SK-N-SH (cell line): ENCODE results near the gene RIMS4. TPM values are rescaled to one million over a fixed set of nuclear protein-coding genes. Genes with fewer than 3 reads are reported as not detected.

Experiments used
- CTCF ChIA-PET: fragments of 300-600, 350-600 bp; formaldehyde crosslinking; extraction: SDS; loops from one replicate; lab custom pipeline; 2021; lab: Yijun Ruan, JAX
- POLR2A ChIA-PET: fragments of 350-600 bp; sonication (Branson Sonifier 250); formaldehyde crosslinking; extraction: SDS; loops from one replicate; lab custom pipeline; 2020; ENCODE audit warnings: antibody characterized with exemption, inconsistent platforms; lab: Yijun Ruan, JAX
- DNase-seq: peaks from one replicate; pipeline ENCODE4 v3.0.0; 2012
- H2AFZ ChIP-seq: fragments of 200-600 bp; sonication (generic); 2 replicates; pipeline ENCODE4 v1.8.1; 2016; ENCODE audit warnings: antibody characterized with exemption, mild to moderate bottlenecking, low read depth
- H3F3A ChIP-seq: fragments of 200-600 bp; sonication (generic); replicated peaks from 2 replicates; pipeline ENCODE3; 2016; ENCODE audit warnings: antibody characterized with exemption, mild to moderate bottlenecking; ENCODE audit not compliant: insufficient read depth
- H3K27ac ChIP-seq, 2 experiments: fragments of 200-500 bp in 1 of 2; fragments of 200-600 bp in 1 of 2; sonication (Bioruptor generic) in 1 of 2; sonication (generic), shearing (Covaris generic) in 1 of 2; 2 replicates each; pipeline versions ENCODE4 v1.5.1 to v1.6.1; 2014 to 2016; ENCODE audit warnings: low read depth in 2 of 2, inconsistent platforms in 1 of 2, low read length in 1 of 2, mild to moderate bottlenecking in 1 of 2, mixed read lengths in 1 of 2
- H3K27me3 ChIP-seq: fragments of 200-600 bp; sonication (generic), shearing (Covaris generic); 2 replicates; pipeline ENCODE4 v1.6.1; 2016; ENCODE audit warnings: mixed run types; ENCODE audit not compliant: insufficient read depth
- H3K36me3 ChIP-seq, 2 experiments: fragments of 200-500 bp in 1 of 2; fragments of 200-600 bp in 1 of 2; sonication (Bioruptor generic) in 1 of 2; sonication (generic) in 1 of 2; replicated peaks in 1 of 2; 2 replicates each; pipeline versions ENCODE3 to v1.5.1; 2014 to 2016; ENCODE audit warnings: low read length in 1 of 2, mild to moderate bottlenecking in 1 of 2; ENCODE audit not compliant: insufficient read depth in 2 of 2, control insufficient read depth in 1 of 2
- H3K4me1 ChIP-seq, 2 experiments: fragments of 200-500 bp in 1 of 2; fragments of 200-600 bp in 1 of 2; sonication (Bioruptor generic) in 1 of 2; sonication (generic), shearing (Covaris generic) in 1 of 2; 2 replicates each; pipeline versions ENCODE4 v1.5.1 to v1.6.1; 2014 to 2016; ENCODE audit warnings: low read depth in 1 of 2, low read length in 1 of 2, mixed run types in 1 of 2; ENCODE audit not compliant: insufficient read depth in 2 of 2, control insufficient read depth in 1 of 2
- H3K4me2 ChIP-seq: fragments of 200-600 bp; sonication (generic), shearing (Covaris generic); 2 replicates; pipeline ENCODE4 v1.6.1; 2017; ENCODE audit warnings: mixed run types
- H3K4me3 ChIP-seq, 2 experiments: fragments of 200-500 bp in 1 of 2; fragments of 200-600 bp in 1 of 2; sonication (Bioruptor generic) in 1 of 2; sonication (generic), shearing (Covaris generic) in 1 of 2; 2 replicates each; pipeline versions ENCODE4 v1.5.1 to v1.8.1; 2014 to 2016; ENCODE audit warnings: low read depth in 2 of 2, inconsistent platforms in 1 of 2, low read length in 1 of 2, mild to moderate bottlenecking in 1 of 2, mixed read lengths in 1 of 2, moderate library complexity in 1 of 2
- H3K79me2 ChIP-seq: fragments of 200-600 bp; sonication (generic); 2 replicates; pipeline ENCODE4 v1.8.1; 2017; ENCODE audit warnings: mild to moderate bottlenecking; ENCODE audit not compliant: insufficient read depth
- H3K9ac ChIP-seq: fragments of 200-600 bp; sonication (generic); 2 replicates; pipeline ENCODE4 v1.6.1; 2017; ENCODE audit warnings: mixed run types
- H3K9me2 ChIP-seq: fragments of 200-600 bp; sonication (generic); 2 replicates; pipeline ENCODE4 v1.6.1; 2017; ENCODE audit warnings: mixed run types
- H3K9me3 ChIP-seq: fragments of 200-600 bp; sonication (generic); 2 replicates; pipeline ENCODE4 v1.6.1; 2017; ENCODE audit warnings: mixed run types, mild to moderate bottlenecking, moderate library complexity
- H4K20me1 ChIP-seq: fragments of 200-600 bp; sonication (generic); 2 replicates; pipeline ENCODE4 v1.6.1; 2017; ENCODE audit warnings: mild to moderate bottlenecking, mixed run types; ENCODE audit not compliant: insufficient read depth
- CTCF ChIP-seq: fragments of 200-600 bp; sonication (generic); IDR thresholded peaks from 2 replicates; pipeline ENCODE4 v1.6.1; 2017; ENCODE audit warnings: antibody characterized with exemption, mild to moderate bottlenecking, moderate library complexity
- ELF1 ChIP-seq: IDR thresholded peaks from 2 replicates; pipeline ENCODE4 v1.4.0; 2012
- EP300 ChIP-seq, 2 experiments: IDR thresholded peaks; 2 replicates each; pipeline versions ENCODE4 v1.4.0 to v1.6.1; 2012; ENCODE audit warnings: borderline replicate concordance in 1 of 2, low read depth in 1 of 2, low read length in 1 of 2
- EZH2phosphoT487 ChIP-seq: fragments of 200-600 bp; sonication (generic); IDR thresholded peaks from 2 replicates; pipeline ENCODE4 v1.6.1; 2017; ENCODE audit warnings: low read depth, mixed run types, mild to moderate bottlenecking, antibody characterized with exemption, moderate library complexity, borderline replicate concordance
- FOSL2 ChIP-seq: IDR thresholded peaks from 2 replicates; pipeline ENCODE4 v1.4.0; 2012; ENCODE audit warnings: low read depth, mild to moderate bottlenecking, moderate library complexity, borderline replicate concordance
- JUND ChIP-seq: IDR thresholded peaks from 2 replicates; pipeline ENCODE4 v1.4.0; 2012
- NRF1 ChIP-seq: IDR thresholded peaks from 2 replicates; pipeline ENCODE4 v1.6.1; 2012; ENCODE audit warnings: low read depth, mild to moderate bottlenecking, low read length
- SIN3A ChIP-seq: IDR thresholded peaks from 2 replicates; pipeline ENCODE4 v1.6.1; 2012; ENCODE audit warnings: low read depth, mild to moderate bottlenecking, low read length, moderate library complexity, borderline replicate concordance
- SMC3 ChIP-seq: IDR thresholded peaks from 2 replicates; pipeline ENCODE4 v1.6.1; 2012; ENCODE audit warnings: low read depth, low read length, improper control_type of control experiment
- TCF12 ChIP-seq: IDR thresholded peaks from 2 replicates; pipeline ENCODE4 v1.4.0; 2012
- USF1 ChIP-seq: IDR thresholded peaks from 2 replicates; pipeline ENCODE4 v1.4.0; 2012; ENCODE audit warnings: low read depth, borderline replicate concordance
- USF2 ChIP-seq: fragments of 150-350 bp; IDR thresholded peaks from 2 replicates; pipeline ENCODE4 v1.6.1; 2017; ENCODE audit warnings: antibody characterized with exemption, low read length, low read depth, borderline replicate concordance
- YY1 ChIP-seq: IDR thresholded peaks from 2 replicates; pipeline ENCODE4 v1.4.0; 2012; ENCODE audit warnings: low read depth, mild to moderate bottlenecking
- ZBTB33 ChIP-seq: IDR thresholded peaks from 2 replicates; pipeline ENCODE4 v1.4.0; 2012; ENCODE audit warnings: low read depth, borderline replicate concordance
- WGBS: methylation state at CpG from one replicate; pipeline ENCODE4 v1.1.6; 2017; ENCODE audit warnings: low lambda C conversion rate; 5-methylcytosine and 5-hydroxymethylcytosine counted together
- polyA plus RNA-seq, 3 experiments: library from polyadenylated mRNA; depleted of rRNA; stranded (reverse); fragments of >200 nt; gene quantifications; 2 replicates each; pipeline ENCODE4 v1.2.3, GENCODE V29; 2012

Gene RIMS4
- polyA plus RNA-seq, 1 of the 3 experiments (the other 2 are of a cell fraction): 0.13 TPM

- no peak overlapping the region for H2AFZ ChIP-seq
- ChIA-PET POLR2A (no interaction called here), CTCF (interaction anchor here (1.2 to 4.7 kb wide), 4 partner anchors 10 to 81 kb away, joined by 3 to 63 read pairs (median 6); no protein-coding TSS in a partner anchor)
- no peak for DNase-seq
- no peak overlapping the region for H3K4me3 ChIP-seq
- H3K9ac ChIP-seq: no peak overlapping the region
- 94% methylated on average over 4 of the region's 4 CpGs for WGBS
- no peak overlapping the region for H3K4me2 ChIP-seq
- H3K27ac ChIP-seq: no peak overlapping the region
- no peaks in the 10 kb centered on the region for H3K9me2 ChIP-seq
- peaks cover 0 to 27% of the 10 kb centered on the region in 2 experiments; a peak in 2 of 4 replicates for H3K4me1 ChIP-seq
- H3K9me3 ChIP-seq: no peaks in the 10 kb centered on the region
- H3K36me3 ChIP-seq: no peaks in the 10 kb centered on the region
- peaks cover under 1% of the 10 kb centered on the region for H3F3A ChIP-seq
- no peaks in the 10 kb centered on the region for H4K20me1 ChIP-seq
- TF ChIP-seq EP300 (IDR thresholded peaks at IDR 0.05; ENCODE audit: borderline replicate concordance in 1 of 2, low read depth in 1 of 2, low read length in 1 of 2): no peak
- no peak for TF ChIP-seq CTCF
- no peak for TF ChIP-seq ZBTB33
- no peak for TF ChIP-seq ELF1
- TF ChIP-seq NRF1: no peak
- TF ChIP-seq FOSL2: no peak
- no peak for TF ChIP-seq EZH2phosphoT487
- TF ChIP-seq USF1: no peak
- no peak for TF ChIP-seq JUND
- TF ChIP-seq, all 33 proteins: peak for 0
- Histone ChIP-seq H3K79me2 (no peaks in the 10 kb centered on the region), H3K27me3 (peaks cover 8% of the 10 kb centered on the region; the same call in 1 of the 2 replicates)
Measured at GRCh38 chr20:44737116-44737515, 73.2 kb downstream of the RIMS4 start.

- H3K4me2 ChIP-seq: no peak overlapping the region
Measured at GRCh38 chr20:44736170-44737021, 74.0 kb downstream of the RIMS4 start.

More at GRCh38 chr20:44736170-44737021, 74.0 kb downstream of the RIMS4 start:
- H3K36me3 ChIP-seq: no peaks in the 10 kb centered on the region
- WGBS: 75% methylated on average over 6 of the region's 6 CpGs
- H3K4me1 ChIP-seq: peaks cover 0 to 27% of the 10 kb centered on the region in 2 experiments; a peak in 2 of 4 replicates
- no peaks in the 10 kb centered on the region for H3K9me3 ChIP-seq
- H3F3A ChIP-seq: peaks cover 3% of the 10 kb centered on the region
- ChIA-PET POLR2A (no interaction called here), CTCF (interaction anchor here (1.2 to 4.7 kb wide), 3 partner anchors 11 to 52 kb away, joined by 4 to 63 read pairs (median 9); no protein-coding TSS in a partner anchor)
- no peak overlapping the region; a peak in 1 of 4 replicates for H3K4me3 ChIP-seq
- no peaks in the 10 kb centered on the region for H4K20me1 ChIP-seq
- H3K27ac ChIP-seq: peak overlapping the region in 1 of 2 experiments; percentile 19; a peak in 1 of 4 replicates
- H3K9me2 ChIP-seq: no peaks in the 10 kb centered on the region
- DNase-seq: no peak
- peaks cover 5% of the 10 kb centered on the region; the same call in 1 of the 2 replicates for H3K27me3 ChIP-seq
- peak overlapping the region; percentile 61; the same call in 1 of the 2 replicates for H2AFZ ChIP-seq
- H3K79me2 ChIP-seq: no peaks in the 10 kb centered on the region
- no peak for TF ChIP-seq SMC3
- no peak for TF ChIP-seq TCF12
- no peak for TF ChIP-seq FOSL2
- peak; percentile 80 for TF ChIP-seq ELF1
- TF ChIP-seq USF1: peak; percentile 93
- no peak for TF ChIP-seq SIN3A
- no peak for TF ChIP-seq YY1
- peak; percentile 54; the same call in 1 of the 2 replicates for TF ChIP-seq USF2
- no peak overlapping the region for H3K9ac ChIP-seq
